Endothelial cell of umbilical vein (primary cell): Measurements from ENCODE around the gene PKD1. TPM values are rescaled to one million over a fixed set of nuclear protein-coding genes. Genes with fewer than 3 reads are reported as not detected.

Experiments used
- BruUV-seq: library from RNA; stranded (reverse); fragments of 400-500 nt; replicated peaks from 2 replicates; lab custom pipeline; 2021; lab: Mats Ljungman, UMichigan
- CTCF ChIA-PET: fragments of 300-600, 350-600 bp; sonication (Branson Sonifier 250); formaldehyde crosslinking; loops from one replicate; lab custom pipeline; 2021; ENCODE audit warnings: antibody characterized with exemption, inconsistent platforms; lab: Charles Lee
- POLR2A ChIA-PET: fragments of 300-600, 350-600 bp; sonication (Branson Sonifier 250); formaldehyde crosslinking; loops from one replicate; lab custom pipeline; 2021; ENCODE audit warnings: antibody characterized with exemption, inconsistent platforms; lab: Charles Lee
- DNase-seq: peaks from one replicate; pipeline ENCODE4 v3.0.0-alpha.2; 2011; ENCODE audit warnings: low read depth, low spot score
- FAIRE-seq: peaks from 2 replicates; lab custom pipeline; 2011; peaks lifted over from hg19 to GRCh38; lab: Jason Lieb, UNC
- H2AFZ ChIP-seq: 2 replicates; pipeline ENCODE4 v1.6.0; 2012; ENCODE audit warnings: low read depth, low read length, control low read depth, inconsistent platforms
- H3K27ac ChIP-seq: 2 replicates; pipeline ENCODE4 v1.5.1; 2011; ENCODE audit warnings: low read depth, mild to moderate bottlenecking, control low read depth, low read length, moderate library complexity; ENCODE audit not compliant: insufficient read depth
- H3K27me3 ChIP-seq, 2 experiments: 2 replicates each; pipeline versions ENCODE4 v1.6.0 to v1.6.1; 2011; ENCODE audit warnings: low read length in 2 of 2, mixed read lengths in 1 of 2; ENCODE audit not compliant: control insufficient read depth in 2 of 2, insufficient read depth in 2 of 2
- H3K36me3 ChIP-seq, 2 experiments: 2 replicates in 1 of 2; 3 replicates in 1 of 2; pipeline ENCODE4 v1.5.1; 2011; ENCODE audit warnings: low read length in 2 of 2, mild to moderate bottlenecking in 1 of 2, moderate library complexity in 1 of 2; ENCODE audit not compliant: control insufficient read depth in 2 of 2, insufficient read depth in 2 of 2; ENCODE audit errors: extremely low read depth in 1 of 2
- H3K4me1 ChIP-seq: 3 replicates; pipeline ENCODE4 v1.5.1; 2011; ENCODE audit warnings: mild to moderate bottlenecking, low read length; ENCODE audit not compliant: control insufficient read depth, insufficient read depth; ENCODE audit errors: extremely low read depth
- H3K4me2 ChIP-seq: 2 replicates; pipeline ENCODE4 v1.6.1; 2011; ENCODE audit warnings: low read length, control low read depth, mixed read lengths; ENCODE audit not compliant: insufficient read depth
- H3K4me3 ChIP-seq, 3 experiments: fragments of 200-600 bp in 1 of 3; sonication (generic), shearing (Covaris generic) in 1 of 3; replicated peaks in 1 of 3; 2 replicates each; pipeline ENCODE4 v1.5.1; 2011 to 2016; ENCODE audit warnings: control low read depth in 3 of 3, low read length in 3 of 3, mild to moderate bottlenecking in 2 of 3, inconsistent platforms in 1 of 3, low read depth in 1 of 3, moderate library complexity in 1 of 3; ENCODE audit not compliant: insufficient read depth in 1 of 3
- H3K79me2 ChIP-seq: 2 replicates; pipeline ENCODE4 v1.6.0; 2012; ENCODE audit warnings: low read length, inconsistent platforms; ENCODE audit not compliant: control insufficient read depth, insufficient read depth
- H3K9ac ChIP-seq: replicated peaks from 2 replicates; pipeline ENCODE3; 2011; ENCODE audit warnings: low read length, control low read depth; ENCODE audit not compliant: insufficient read depth; ENCODE audit errors: extremely low read depth
- H3K9me1 ChIP-seq: replicated peaks from 3 replicates; pipeline ENCODE4 v1.6.0; 2011; ENCODE audit warnings: mild to moderate bottlenecking, low read length; ENCODE audit not compliant: control insufficient read depth, insufficient read depth; ENCODE audit errors: extremely low read depth
- H3K9me3 ChIP-seq: replicated peaks from 2 replicates; pipeline ENCODE4 v1.5.1; 2012; ENCODE audit warnings: low read length, inconsistent platforms; ENCODE audit not compliant: control insufficient read depth, insufficient read depth
- H4K20me1 ChIP-seq: replicated peaks from 2 replicates; pipeline ENCODE3; 2011; ENCODE audit warnings: mild to moderate bottlenecking, low read length; ENCODE audit not compliant: control insufficient read depth, insufficient read depth; ENCODE audit errors: extremely low read depth
- EZH2 ChIP-seq: IDR thresholded peaks from 2 replicates; pipeline ENCODE4 v1.6.1; 2012; ENCODE audit warnings: borderline replicate concordance, low read depth, mild to moderate bottlenecking, moderate library complexity, low read length, inconsistent platforms; ENCODE audit not compliant: severe bottlenecking
- FOS ChIP-seq: IDR thresholded peaks from 2 replicates; pipeline ENCODE4 v1.6.1; 2011; ENCODE audit warnings: mild to moderate bottlenecking, low read length, moderate library complexity, borderline replicate concordance; ENCODE audit not compliant: insufficient read depth
- GATA2 ChIP-seq: IDR thresholded peaks from 2 replicates; pipeline ENCODE4 v1.7.0; 2011; ENCODE audit warnings: low read depth, mild to moderate bottlenecking, moderate library complexity, mixed read lengths, low read length; ENCODE audit not compliant: insufficient read length, insufficient read depth
- JUN ChIP-seq: IDR thresholded peaks from 2 replicates; pipeline ENCODE4 v1.6.1; 2011; ENCODE audit warnings: borderline replicate concordance, low read depth; ENCODE audit not compliant: insufficient read length, insufficient read depth
- MYC ChIP-seq: IDR thresholded peaks from one replicate; pipeline ENCODE4 v1.6.1; 2011; ENCODE audit warnings: mild to moderate bottlenecking, low read depth, low read length
- POLR2A ChIP-seq: IDR thresholded peaks from 2 replicates; pipeline ENCODE4 v1.6.1; 2012; ENCODE audit warnings: low read depth, mild to moderate bottlenecking, control low read depth, low read length
- POLR2AphosphoS5 ChIP-seq: IDR thresholded peaks from 2 replicates; pipeline ENCODE4 v1.6.1; 2012; ENCODE audit warnings: low read depth, mild to moderate bottlenecking, control low read depth, low read length, moderate library complexity; ENCODE audit not compliant: insufficient read depth
- dilution Hi-C: fragments of 300-500 bp; cut with MboI; formaldehyde crosslinking; loops from one replicate; pipeline ENCODE4 v1.15.0; 2019; ENCODE audit warnings: low sequenced_read_pairs; ENCODE audit not compliant: extremely low pct_ligation_motif_present
- intact Hi-C: fragments of 100-400 bp; cut with micrococcal nuclease; formaldehyde crosslinking; loops from one replicate; pipeline ENCODE4 v1.10.0; 2022
- polyA plus RNA-seq, 4 experiments: library from polyadenylated mRNA; depleted of rRNA in 3 of 4; stranded (reverse) in 3 of 4; unstranded in 1 of 4; fragments of >200 nt; gene quantifications; 2 replicates each; pipeline versions ENCODE4 v1.2.1 to v1.2.3, GENCODE V29; 2011 to 2012; ENCODE audit warnings: missing spikeins in 1 of 4
- total RNA-seq: library from RNA; stranded (reverse); gene quantifications from 2 replicates; pipeline ENCODE4 v1.2.3, GENCODE V29; 2021
- TF ChIP-seq, protein P1 (sequence below): IDR thresholded peaks from 2 replicates; pipeline ENCODE4 v1.6.1; 2011; ENCODE audit not compliant: insufficient read depth, insufficient read length
- TF ChIP-seq, protein P2 (sequence below), 2 donors: IDR thresholded peaks; 1 replicate in 1 of 2; 2 replicates in 1 of 2; pipeline ENCODE4 v1.5.1; 2011; ENCODE audit warnings: low read length in 2 of 2, mild to moderate bottlenecking in 2 of 2, moderate library complexity in 2 of 2, control low read depth in 1 of 2, inconsistent platforms in 1 of 2, low read depth in 1 of 2; ENCODE audit not compliant: insufficient read depth in 1 of 2; ENCODE audit errors: extremely low read depth in 1 of 2

Gene PKD1
- total and polyA plus RNA-seq, 2 donors (not counting 3 experiments of a cell fraction or from before 2014, with no cell fraction given) = 52.5 to 102 TPM

DNA sequence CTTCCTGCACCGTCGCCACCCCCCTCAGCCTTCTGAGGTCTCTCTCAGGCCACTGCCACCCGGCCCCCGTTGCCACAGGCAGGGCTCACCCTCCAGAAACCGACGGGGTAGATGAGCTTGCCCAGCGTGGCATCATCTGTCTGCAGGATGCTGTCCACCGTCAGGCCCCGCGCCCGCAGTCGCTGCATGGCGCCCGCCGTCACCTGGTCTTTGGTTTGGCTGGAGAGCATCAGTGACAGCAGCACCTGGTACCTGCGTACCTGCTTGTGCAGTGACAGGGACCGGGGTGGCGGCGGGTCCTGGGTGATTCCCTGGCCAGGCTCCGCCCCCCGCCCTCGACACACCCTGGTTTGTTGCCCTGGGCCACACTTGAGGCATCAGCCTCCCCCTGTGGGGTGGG, 91.2 kb downstream of the PKD1 start:
- Histone ChIP-seq H3K36me3 (no peaks in the 10 kb centered on the region), H3K4me1 (peaks cover 35% of the 10 kb centered on the region), H2AFZ (peak overlapping the region; percentile 48), H3K4me2 (no peak overlapping the region), H3K27ac (peak overlapping the region; percentile 30), H4K20me1 (no peaks in the 10 kb centered on the region), H3K9me1 (no peaks in the 10 kb centered on the region), H3K9me3 (no peaks in the 10 kb centered on the region), H3K4me3 (no peak overlapping the region), H3K9ac (no peak overlapping the region), H3K79me2 (peaks cover 10% of the 10 kb centered on the region), H3K27me3 (no peaks in the 10 kb centered on the region)
- ChIA-PET POLR2A (interaction anchor here (1.4 to 2.4 kb wide), 2 partner anchors 46 to 110 kb away, joined by 3 to 8 read pairs; partner anchors contain the start of gene TRAF7), CTCF (interaction anchor here (0.7 to 3.2 kb wide), 6 partner anchors 12 to 96 kb away, joined by 3 to 20 read pairs (median 4); no protein-coding TSS in a partner anchor)
- no peak for DNase-seq
- TF ChIP-seq FOS (no peak), GATA2 (no peak), POLR2A (no peak), MYC (no peak), JUN (no peak), EZH2 (no peak), POLR2AphosphoS5 (no peak)
- TF ChIP-seq, protein P1, sequence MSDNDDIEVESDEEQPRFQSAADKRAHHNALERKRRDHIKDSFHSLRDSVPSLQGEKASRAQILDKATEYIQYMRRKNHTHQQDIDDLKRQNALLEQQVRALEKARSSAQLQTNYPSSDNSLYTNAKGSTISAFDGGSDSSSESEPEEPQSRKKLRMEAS = no peak
- TF ChIP-seq, protein P2, sequence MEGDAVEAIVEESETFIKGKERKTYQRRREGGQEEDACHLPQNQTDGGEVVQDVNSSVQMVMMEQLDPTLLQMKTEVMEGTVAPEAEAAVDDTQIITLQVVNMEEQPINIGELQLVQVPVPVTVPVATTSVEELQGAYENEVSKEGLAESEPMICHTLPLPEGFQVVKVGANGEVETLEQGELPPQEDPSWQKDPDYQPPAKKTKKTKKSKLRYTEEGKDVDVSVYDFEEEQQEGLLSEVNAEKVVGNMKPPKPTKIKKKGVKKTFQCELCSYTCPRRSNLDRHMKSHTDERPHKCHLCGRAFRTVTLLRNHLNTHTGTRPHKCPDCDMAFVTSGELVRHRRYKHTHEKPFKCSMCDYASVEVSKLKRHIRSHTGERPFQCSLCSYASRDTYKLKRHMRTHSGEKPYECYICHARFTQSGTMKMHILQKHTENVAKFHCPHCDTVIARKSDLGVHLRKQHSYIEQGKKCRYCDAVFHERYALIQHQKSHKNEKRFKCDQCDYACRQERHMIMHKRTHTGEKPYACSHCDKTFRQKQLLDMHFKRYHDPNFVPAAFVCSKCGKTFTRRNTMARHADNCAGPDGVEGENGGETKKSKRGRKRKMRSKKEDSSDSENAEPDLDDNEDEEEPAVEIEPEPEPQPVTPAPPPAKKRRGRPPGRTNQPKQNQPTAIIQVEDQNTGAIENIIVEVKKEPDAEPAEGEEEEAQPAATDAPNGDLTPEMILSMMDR (IDR thresholded peaks at IDR 0.05; ENCODE audit: extremely low read depth in 1 of 2, insufficient read depth in 1 of 2, low read depth in 1 of 2, low read length in 2 of 2) = no peak
- no TSS peak for BruUV-seq
- intact Hi-C loops = no loop called here
- dilution Hi-C loops = loop anchor here (25.0 kb wide), 1 partner anchor 118 kb away; the partner anchor contains the start of gene TRAF7
- no peak for FAIRE-seq
